Hepatic stellate cell (primary cell): Measurements from ENCODE around the gene KRT35.
"Not testable (repeated sequence)": the region's sequence is repeated elsewhere in the genome, so short reads cannot be mapped to it uniquely, and the experiment has no call there.

ENCODE experiments used
- DNase-seq: peaks from one replicate; pipeline ENCODE4 v3.0.0; 2011; ENCODE audit warnings: low spot score

KRT35 gene

DNA sequence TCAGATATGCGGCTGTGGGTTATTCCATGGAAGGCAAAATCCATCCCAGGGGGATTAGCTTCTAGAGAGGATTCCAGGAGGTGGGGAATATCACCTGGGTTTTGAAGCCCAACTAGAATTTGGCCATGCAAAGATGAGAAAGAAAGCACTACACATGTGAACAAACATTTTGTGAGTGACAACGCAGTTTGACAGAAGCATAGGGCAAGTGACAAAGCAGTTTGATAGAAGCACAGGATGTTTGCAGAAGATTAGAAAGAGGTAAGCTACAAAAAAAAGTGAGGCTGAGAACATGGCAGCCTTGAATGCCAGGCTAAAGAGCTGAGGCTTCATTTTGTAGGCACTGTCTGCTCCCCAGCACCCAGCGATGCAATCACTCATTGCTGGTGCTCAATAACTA lies 27.9 kb downstream of the KRT35 start:
- DNase-seq = no peak

DNA sequence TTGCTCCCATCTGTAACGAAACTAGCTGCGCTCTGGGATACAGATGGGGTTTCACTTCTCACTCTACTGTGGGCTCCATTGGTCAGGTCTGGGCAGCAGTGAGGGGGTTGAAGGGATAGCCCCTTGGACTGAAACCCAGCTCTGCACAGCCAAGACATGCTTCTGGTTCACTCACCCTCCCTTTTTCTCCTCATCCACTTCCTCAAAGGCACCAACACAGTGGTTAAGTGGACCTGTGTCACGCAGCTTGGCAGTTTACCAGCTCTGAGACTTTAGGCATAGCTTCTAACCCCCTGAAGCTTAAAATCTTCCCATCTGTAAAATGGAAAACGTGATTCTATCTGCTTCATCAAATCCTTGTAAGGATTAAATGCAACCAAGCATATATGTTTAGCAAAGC lies 28.7 kb downstream of the KRT35 start:
- no peak for DNase-seq

DNA sequence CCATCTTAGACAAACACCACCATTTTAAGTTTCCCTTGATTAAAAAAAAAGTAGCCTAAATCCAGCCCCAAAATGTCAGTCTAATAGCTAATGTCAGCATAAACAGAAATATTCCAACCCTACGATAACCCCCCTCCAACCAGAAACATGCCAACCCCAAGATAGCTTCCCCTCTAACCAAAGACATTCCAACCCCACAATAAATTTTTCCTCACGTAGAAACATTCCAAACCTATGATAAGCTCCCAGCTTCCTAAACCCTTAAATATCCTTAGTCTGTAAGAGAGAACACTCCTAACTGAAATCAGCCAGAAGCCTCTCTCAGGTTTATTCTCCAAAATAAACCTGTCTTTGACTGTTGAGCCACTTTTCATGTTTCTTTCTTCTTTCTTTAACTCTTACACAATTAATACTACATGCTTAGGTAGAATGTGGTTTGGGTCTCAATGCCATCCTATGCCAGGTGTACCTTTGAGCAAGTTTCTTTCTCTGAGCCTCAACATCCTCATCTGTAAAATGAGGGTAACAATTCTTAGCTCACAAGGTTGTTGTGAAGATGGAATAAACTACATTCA lies 29.7 kb downstream of the KRT35 start:
- no peak for DNase-seq

DNA sequence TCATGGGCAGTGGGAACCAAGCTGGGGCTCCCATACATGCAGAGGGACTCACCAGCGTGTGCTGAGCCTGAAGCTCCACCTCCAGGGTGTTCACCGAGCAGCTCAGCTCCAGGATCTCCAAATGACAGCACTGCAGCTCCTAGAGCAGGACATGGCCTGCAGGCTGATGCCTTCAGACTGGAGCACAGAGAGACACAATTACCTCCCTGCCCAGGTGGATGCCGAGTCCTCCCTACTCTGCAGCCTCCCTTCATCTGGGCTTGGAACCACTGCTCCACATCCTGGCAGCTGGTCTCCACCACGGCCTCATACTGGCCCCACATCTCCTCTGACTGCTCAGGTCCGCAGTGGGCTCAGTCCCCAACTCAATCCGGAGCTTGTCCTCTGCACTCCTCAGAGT lies 31.9 kb downstream of the KRT35 start:
- no peak for DNase-seq

DNA sequence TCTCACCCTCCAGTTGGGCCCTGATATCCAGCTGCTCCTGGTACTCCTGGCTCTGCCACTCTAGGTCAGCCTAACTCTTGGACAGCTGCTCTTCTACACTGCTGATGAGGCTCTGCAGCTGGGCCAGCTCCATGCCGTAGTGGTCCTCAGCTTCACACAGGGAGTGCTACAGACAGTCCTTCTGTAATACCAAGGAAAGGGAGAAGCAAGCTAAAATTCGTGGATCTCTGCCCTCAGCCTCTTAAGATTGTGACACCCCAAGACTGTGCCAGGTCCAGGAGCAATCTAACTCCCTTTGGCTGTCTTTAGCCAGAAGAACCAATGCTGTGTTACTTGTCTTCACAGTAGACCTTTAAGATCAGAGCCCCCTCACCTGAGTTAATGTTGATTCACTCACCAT lies 32.4 kb downstream of the KRT35 start:
- no peak for DNase-seq

DNA sequence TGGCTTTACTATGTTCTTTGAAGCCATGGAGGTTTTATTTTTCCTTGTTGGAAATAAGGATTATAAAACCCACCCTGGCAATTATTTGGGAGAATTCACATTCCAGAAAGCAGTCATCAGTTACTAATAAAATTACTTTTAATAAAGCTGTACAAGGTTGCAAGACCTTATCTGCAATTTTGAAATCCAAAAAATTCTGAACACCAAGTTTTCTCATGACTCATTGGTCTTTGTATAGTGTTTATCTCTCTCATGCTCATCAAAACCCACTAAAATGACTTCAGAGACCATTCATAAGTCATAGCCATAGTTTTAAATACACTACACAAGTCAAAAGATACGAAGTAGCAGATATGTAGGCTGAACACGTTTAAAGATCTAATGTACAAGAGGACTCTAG lies 34.1 kb downstream of the KRT35 start:
- peak; percentile 67 for DNase-seq

DNA sequence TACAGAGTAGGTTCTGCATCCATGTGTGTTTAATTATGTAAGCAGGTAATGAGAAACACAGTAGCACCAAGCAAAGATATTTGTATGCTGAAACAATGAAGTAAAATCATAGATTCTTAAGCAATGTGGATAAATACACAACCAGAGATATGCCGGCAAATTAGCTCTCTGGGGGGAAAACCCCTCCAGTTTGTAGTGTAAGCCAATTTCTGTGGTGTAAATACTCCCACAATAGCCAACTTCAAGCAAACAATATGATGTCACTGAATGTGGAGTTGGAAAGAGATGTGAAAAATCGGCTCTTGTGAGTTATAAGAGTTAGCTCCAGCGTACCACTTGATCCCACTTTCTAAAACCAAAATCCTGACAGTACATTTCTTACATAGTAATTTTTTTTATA lies 36.3 kb downstream of the KRT35 start:
- DNase-seq = no peak

DNA sequence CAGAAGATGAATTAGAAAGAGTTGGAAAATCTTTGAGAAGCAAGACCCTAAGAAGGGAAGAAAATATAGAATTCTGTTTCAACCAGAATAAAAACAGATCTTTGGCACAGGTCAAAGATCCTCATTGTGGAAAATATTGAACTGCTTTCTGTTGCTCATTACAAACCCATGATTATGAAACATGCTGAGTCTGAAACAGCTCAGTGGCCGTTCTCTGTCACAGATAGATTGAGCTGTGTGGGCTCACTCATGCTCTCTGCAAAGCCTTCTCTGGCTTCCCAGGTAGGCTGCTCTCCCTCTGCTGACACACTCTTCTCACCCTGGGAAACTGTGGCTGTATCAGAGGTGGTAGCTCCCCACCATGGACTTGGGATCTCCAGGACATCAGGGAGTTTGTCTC lies 36.8 kb downstream of the KRT35 start:
- DNase-seq = no peak

DNA sequence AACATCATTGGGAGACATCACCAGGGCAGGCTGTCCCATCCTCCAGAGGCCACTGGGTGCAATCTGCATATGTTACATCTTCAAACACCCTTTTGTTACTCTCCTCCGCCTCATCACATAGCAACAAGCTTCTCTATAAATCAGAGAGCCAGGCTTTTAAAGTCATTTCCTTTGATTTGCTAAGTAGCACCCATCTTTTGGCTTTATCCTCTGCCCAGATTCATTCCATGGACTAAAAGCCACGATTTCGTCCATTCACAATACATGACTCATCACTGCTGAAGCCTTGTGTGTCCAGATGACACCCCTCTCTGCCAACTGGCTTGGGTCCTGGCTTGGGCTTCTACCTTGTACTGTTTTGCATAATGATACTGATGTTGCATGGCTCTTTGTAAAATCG lies 38.2 kb downstream of the KRT35 start:
- DNase-seq = peak; percentile 56

DNA sequence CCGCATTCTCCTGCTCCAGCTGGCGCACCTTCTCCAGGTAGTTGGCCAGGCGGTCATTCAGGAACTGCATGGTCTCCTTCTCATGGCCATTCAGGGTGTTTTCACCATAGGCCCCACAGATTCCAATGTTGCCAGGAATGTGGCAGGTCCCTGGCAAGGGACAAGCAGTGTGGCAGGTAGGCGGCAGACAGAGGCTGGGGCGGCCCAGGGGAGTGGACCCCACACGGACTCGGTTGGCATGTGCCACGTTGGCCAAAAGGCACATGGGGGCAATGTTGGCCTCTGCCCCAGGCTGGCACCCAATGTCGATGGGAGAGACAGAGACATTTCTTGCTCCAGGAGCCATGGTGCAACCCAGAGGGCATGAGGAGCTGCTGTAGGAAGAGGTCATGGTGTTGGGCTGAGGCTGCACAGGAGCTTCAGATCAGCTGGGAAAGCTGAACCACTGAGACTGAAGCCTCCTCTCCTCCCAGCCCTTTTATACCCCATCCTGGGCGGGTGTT lies 40.4 kb downstream of the KRT35 start, which contains the start of gene KRT38:
Gene KRT38, minus strand, starts transcription at position 453 of the 503 bp plus-strand sequence. Its CDS starts 62 bp downstream, at position 391.
- DNase-seq = no peak

DNA sequence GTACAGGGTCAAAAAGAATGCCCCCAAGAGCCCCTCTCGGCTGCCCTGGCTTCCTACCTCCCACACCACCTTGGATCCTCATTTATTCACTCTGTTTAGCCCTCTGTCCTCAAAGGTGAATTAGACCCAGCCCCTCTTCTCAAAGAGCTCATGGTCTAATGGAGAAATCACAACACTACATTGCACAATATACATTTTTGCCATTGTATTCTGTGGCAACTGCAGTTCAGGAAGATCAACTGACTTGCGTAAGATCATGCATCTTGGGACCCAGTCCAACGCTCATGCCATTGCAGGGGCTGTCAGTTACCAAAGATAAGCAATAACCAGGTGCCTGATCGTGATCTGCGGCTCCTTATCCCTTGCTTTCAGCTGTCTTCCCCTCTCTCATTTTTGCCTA lies 41.6 kb downstream of the KRT35 start:
- no peak for DNase-seq

DNA sequence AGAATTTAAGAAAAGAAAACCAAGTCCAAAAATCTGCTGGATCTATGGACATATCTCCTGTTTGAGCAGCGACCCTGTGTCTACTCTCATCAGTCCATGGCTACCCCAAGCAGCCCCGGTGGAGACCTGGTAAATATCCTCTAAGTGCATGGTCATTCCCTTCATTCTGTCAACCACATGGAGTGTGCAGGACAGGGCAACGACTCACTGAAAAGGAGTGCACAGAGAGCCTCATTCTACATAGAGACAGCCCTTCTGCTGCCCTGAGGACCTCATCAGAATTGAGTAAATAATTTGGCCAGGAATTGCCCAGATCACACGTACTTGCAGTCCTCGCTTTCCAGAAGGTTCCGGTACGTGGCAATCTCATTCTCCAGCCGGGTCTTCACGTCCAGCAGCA lies 43.2 kb downstream of the KRT35 start:
- no peak for DNase-seq

DNA sequence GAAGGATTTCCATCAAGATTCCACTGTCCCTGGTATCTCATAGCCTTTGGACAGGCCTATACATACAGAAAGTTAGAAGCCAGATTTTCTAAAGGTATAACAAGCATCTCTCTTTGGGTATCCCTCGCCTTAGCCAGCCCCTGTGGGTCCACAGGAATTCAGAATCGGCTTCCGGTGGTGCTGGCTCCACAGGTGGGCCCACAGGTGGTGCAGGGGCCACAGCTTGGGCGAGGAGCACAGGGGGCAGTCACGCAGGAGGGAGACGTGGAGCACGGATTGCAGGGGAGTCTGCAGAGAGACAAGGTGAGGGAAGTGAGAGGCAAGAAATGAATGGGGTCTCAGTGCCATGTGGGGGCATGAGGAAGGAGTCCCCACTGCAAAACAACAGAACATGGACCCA lies 43.7 kb downstream of the KRT35 start:
- DNase-seq = no peak

DNA sequence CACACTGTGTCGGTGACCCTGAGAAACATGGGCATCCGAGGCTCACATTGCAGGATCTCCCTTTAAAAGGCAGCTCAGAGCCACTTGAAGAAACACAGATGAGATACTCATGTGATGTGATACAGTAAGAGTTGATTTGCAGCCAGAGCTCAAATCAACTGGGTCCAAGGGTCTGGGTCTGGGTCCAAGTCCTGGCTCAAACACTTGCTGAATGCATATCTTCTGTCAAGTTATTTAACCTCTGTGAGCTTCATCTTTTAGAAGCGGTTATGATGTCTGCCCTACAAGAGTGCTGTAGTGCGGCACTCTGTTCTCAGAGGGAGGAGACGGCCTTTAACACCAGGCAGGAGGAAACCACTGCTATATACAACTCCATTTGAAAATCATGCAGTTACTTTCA lies 46.5 kb downstream of the KRT35 start:
- DNase-seq = no peak

DNA sequence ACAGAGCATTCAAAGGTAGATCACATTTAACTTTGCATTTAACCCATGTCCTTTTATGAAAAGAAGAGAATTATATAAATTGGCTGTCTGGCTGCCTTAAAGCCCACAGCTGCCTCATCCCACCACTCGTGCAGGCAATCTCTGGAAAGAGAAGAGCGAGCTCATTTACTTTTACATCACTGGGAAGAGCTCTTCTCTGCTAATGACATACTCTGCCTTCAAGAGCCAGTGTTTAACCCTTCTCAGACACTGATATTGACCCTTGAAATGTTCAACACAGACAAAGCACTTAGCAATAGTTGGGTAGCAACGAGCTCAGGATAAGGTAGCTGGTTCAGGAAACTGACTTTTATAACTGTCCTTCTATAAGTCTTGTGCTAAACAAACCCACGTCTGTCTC lies 46.9 kb downstream of the KRT35 start:
- no peak for DNase-seq

DNA sequence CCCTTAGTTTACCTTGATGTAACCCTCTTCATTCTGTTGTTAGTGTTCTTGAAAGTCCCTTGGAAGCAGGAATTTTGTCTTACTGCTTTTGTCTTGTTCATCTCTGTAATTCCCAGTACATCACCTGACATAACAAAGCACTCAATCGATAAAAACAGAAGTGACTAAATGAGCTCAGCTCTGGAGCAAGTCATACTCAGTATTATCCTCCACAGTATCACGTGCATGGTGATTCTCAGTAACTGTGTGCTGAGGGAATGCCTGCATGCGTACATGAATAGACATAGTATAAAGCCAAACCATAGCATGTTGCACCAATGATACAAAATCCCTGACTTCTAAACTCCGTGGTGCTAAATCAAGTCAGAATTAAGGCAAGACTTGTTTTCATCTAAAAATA lies 47.4 kb downstream of the KRT35 start:
- no peak for DNase-seq

DNA sequence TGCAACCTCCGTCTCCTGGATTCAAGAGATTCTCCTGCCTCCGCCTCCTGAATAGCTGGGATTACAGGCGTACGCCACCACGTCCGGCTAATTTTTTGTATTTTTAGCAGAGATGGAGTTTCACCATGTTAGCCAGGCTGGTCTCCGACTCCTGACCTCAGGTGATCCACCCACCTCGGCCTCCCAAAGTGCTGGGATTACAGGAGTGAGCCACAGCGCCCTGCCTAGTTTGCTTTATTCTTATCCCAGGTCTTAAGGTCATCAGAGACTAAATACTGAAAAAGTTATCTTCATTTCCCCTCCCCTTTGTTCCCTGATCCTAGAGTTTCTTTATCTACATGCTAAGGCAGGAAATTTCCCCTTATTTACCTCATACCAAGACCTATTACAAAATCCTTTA lies 50.6 kb downstream of the KRT35 start:
- DNase-seq = not testable (repeated sequence)

DNA sequence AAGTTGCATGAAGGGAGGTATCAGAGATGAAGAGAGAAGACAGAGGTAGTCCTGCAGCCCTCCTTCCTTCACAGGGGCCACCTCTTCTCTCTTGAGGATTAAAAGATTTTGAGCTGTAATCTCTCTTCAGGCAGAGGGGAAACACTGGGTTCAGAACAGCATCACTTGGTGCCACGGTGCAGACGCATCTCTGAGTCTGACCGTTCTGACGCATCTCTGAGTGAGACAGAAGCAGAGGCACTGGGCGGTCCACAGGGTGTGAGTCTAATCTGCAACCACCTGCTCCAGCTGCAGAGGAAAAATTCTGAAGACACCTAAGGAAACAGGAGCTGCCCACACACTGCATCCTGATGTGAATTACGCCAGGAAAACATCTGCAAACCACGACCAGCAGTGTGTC lies 51.3 kb downstream of the KRT35 start:
- no peak for DNase-seq

DNA sequence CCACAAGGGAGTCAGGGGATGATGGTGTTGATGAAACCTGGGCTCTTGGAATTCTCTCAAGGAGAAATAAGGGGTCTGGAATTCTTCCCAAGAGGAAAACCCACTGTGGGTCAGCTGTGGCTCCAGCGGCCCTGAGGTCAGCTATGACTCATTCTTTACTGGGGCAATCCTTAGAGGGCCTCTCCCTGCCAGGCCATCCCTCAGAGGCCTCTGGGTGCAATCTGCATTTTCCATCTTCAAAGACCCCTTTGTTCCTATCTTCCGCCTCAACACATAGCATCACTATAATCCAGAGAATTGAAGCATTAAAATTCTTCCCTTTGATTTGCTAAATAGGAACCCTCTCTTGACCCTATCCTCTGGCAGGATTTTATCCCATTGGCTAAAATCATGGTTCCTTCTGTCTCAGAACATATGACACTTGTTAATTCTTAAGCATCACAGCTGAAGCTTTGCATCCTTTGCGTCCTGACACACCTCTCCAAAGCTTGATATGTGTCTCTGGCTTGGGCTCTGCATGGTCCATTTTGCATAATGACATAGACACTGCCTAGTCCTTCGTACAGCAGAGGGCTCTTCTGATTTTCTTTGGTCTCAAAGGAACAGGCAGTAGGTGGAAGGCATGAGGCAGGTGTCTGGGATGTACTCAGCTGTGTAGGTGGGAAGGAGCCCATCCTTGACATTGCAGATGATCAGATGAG lies 52.2 kb downstream of the KRT35 start:
- peak; percentile 38 for DNase-seq
